Measurements from ENCODE around the gene ZNF701.
"Not testable (repeated sequence)": the region's sequence is repeated elsewhere in the genome, so short reads cannot be mapped to it uniquely, and the experiment has no call there.

ZNF701 gene

DNA sequence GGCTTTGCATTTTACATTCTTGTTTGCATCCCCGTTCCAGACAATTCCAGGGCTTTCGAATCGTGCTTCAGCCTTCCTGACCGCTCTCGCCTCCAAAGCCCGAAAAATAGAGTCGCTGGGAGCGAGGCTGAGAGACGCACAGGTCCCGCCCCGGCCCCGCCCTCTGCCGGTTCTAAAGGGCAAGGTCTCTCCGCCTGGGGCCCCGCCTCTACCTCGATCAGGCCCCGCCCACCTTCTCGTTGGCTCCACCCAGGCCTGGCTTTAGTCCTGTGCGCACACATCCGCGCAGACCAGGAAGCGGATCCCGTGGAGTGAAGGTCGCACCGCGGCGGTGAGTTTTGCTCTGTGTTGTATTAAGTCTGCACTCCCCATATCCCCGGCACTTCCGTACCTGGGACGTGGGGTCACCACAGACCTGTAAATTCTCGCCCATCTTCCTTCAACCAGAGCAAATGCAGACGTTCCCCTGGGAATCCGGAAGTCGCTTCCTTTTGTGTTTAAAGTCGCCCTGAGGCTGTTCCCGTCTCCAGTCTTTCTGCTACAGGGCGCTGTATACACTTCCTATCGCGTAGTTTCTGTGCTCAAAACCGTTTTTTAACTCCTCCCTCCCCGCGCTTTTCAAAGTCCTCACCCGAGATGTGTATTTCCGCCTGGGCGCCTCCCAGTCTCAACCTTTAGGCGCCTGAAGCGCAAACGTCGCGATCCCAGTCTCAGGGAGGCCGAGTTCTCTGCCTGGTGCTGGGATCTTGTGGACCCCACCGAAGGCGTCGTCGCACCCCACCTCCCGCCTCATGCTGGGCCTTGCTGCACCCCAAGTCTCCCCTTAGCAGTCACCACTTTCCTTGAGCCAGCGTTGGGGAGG is at the start of gene ZNF701:
ZNF701 (plus strand) TSS at position 288 of the 862 bp plus-strand sequence. CDS start 3,861 bp downstream, outside the sequence.
- DNase-seq, result peak; percentile 94 to 96

DNA sequence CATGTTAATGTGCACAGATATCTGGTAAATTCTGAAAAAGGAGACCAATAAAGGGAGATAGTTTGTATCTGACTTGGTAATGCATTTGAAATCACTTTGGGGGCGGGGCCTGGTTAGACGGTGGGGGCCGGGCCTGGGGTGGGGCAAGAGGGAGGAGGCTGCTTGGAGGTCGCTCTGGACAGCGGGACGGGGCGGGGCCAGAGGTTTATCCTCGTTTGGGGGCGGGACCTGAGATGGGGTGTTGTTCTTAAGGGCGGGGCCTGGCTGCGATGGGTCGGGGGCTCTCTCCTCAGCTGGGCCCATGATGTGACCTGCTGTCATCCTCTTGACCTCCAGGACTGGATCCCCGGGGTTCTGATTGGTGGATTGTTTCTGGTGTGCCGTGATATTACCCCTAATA is 47.5 kb upstream of the ZNF701 start:
- no peak for DNase-seq

DNA sequence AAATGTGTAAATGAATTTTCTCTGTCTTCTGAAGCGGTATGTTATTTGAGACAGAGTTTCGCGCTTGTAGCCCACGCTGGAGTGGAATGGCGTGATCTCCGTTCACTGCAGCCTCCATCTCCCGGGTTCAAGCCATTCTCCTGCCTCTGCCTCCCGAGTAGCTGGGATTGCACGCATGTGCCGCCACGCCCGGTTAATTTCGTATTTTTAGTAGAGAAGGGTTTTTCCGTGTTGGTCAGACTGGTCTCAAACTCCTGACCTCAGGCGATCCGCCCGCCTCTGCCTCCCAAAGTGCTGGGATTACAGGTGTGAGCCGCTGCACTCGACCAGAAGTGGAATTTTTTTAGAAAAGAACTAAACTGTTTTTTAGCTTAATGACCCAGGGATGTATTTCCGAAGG is 46.0 kb upstream of the ZNF701 start:
- no peak for DNase-seq

DNA sequence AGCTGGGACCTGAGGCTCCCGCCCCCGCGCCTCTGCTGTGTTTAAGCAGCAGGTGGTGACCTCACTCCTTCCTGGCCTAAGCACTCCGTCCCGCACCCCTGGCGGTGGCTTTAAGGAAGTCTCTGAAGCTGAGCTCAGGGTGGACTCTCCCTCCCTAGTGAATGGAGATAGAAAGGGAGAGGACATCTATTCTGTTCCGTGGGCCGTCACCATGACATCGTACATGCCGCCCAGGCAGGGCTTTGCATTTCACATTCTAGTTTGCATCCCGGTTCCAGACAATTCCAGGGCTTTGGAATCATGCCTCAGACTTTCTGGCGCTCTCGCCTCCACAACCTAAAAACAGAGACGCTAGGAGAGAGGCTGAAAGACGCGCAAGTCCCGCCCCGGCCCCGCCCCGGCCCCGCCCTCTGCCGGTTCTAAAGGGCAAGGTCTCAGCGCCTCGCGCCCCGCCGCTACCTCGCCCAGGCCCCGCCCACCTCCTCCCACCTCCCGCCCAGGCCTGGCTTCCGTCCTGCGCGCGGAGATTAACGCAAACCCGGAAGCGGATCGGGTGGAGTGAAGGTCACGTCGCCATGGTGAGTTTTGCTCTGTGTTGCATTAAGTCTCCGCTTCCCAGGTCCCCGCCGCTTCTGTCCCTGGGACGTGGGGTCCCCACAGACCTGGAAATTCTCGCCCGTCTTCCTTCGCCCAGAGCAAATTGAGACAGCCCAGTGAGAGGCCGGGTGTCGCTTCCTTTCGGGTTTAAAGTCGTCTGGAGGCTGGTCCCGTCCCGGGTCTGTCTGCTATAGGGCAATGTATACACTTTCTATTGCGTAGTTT is 42.7 kb upstream of the ZNF701 start, which contains the start of gene ZNF808:
ZNF808 (plus strand) TSS at position 535 of the 822 bp plus-strand sequence. CDS start 15,617 bp downstream, outside the sequence.
- DNase-seq, result peak; percentile 96 to 97

DNA sequence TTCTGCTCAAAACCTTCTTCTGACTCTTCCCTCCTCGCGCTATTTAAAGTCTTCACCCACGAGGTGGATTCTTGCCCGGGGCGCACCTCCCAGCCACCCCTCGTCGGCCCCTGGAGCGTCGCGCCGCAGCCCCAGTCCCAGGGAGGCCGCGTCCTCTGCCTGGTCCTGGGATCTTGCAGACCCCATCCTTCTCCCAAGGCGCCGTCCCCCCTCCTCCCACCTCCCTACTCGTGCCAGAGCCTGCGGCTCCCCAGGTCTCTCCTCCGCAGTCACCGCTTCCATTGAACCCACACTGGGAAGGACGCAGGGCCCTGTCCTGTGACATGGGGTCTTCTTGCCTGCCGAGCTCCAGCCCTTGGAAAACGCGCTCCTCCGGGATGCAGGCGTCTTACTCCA is 42.1 kb upstream of the ZNF701 start:
- peak in 1 of 2 donors; percentile 9 for DNase-seq

DNA sequence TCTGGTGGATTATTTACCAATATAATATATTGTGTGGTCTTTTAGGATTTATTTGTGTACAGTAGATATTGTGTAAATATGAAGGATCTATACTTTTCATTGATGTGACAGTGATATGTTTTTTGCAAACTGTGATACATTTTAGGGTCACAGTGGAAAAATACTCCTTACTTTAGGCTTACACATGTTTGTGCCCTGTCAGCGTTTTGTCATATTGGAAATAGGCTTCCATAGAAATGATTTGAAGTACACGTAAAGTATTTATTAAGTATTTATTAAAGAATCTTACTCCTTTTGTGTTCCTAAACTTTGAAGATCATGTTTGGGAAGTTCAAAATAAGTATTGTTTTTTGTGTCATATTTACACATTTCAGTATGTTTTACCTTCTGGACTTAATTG is 37.6 kb upstream of the ZNF701 start:
- DNase-seq, result no peak

DNA sequence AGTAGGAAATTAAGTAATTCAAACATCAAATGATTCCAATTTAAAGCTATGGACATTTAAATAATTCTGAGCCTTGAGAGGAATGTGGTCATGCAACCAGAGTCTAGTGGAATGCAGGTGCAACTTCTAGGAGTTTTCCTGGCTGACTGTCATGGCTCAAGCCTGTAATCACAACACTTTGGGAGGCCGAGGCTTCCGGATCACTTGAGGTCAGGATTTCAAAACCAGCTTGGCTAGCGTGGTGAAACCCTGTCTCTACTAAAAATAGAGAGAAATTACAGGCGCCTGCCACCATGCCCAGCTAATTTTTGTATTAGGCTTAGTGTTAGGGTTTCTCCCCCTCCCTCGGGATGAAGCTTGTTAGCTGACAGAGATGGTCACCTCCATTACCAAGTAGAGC is 36.2 kb upstream of the ZNF701 start:
- no peak for DNase-seq

DNA sequence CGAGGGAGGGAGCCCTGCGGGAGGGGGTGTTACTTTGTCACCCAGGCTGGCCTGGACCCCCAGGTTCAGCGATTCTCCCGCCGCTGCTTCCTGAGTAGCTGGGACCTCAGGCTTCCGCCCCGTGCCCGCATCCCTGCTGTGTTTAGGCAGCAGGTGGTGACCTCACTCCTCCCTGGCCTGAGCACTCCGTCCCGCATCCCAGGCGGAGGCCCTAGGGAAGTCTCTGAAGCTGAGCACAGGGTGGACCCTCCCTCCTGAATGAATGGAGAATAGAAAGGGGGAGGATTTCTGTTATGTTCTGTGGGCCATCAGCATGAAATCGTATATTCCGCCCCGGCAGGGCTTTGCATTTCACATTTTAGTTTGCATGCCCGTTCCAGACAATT is 34.7 kb upstream of the ZNF701 start:
- DNase-seq, result not testable (repeated sequence)

DNA sequence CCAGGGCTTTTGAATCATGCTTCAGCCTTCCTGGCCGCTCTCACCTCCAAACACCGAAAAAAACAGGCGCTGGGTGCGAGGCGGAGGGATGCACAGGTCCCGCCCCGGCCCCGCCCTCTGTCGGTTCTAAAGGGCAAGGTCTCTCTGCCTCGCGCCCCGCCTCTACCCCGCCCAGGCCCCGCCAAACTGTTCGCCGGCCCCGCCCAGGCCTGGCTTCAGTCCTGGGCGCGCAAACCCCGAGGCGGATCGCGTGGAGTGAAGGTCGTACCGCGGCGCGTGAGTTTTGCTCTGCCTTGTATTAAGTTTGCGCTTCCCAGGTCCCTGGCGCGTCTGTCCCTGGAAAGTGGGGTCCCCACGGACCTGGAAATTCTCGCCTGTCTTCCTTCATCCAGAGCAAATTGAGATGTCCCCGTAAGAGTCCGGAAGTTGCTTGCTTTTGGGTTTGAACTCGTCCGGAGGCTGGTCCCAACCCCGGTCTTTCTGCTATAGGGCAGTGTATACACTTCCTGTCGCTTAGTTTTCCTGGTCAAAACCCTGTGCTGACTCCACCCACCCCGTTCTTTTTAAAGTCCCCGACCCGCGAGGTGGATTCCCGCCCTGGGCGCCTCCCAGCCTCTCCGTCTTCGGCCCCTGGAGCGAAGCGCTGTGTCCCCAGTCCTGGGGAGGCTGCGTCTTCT is 34.2 kb upstream of the ZNF701 start:
- DNase-seq, result peak; percentile 86 to 91

DNA sequence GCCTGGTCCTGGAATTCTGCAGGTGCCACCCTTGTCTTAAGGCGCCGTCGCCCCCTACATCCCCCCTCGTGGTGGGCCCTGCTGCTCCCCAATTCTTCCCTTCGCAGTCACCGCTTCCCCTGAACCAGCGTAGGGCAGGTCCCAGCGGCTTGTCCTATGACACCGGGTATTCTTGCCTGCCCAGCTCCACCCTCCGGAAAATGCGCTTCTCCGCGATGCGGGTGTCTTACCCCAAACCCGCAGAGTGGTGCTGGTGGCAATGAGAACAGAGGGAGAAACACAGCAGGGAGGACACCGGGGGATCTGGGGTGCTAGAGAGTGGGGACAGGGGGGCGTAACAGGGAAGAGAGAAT is 33.7 kb upstream of the ZNF701 start:
- DNase-seq, result peak; percentile 51 to 55

DNA sequence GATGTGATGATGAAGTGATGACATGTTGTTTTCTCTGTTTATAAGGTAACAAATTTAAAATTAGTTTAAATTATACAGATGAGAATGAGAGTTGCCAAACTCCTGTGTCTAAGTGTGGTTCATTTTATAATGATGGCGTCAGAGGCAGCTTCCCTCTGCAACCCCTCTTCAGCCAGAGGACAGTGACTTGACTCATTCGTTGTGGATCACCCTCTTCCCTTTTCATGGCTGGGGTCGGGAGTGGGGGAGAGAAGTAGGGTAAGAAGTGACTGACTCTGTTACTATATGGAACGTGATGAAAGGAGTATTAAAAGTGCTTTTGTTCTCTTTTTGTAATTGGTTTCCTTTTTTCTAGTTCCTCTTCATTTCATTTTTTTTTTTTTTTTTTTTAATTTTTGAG is 31.3 kb upstream of the ZNF701 start:
- peak in 1 of 2 donors; percentile 2 for DNase-seq

DNA sequence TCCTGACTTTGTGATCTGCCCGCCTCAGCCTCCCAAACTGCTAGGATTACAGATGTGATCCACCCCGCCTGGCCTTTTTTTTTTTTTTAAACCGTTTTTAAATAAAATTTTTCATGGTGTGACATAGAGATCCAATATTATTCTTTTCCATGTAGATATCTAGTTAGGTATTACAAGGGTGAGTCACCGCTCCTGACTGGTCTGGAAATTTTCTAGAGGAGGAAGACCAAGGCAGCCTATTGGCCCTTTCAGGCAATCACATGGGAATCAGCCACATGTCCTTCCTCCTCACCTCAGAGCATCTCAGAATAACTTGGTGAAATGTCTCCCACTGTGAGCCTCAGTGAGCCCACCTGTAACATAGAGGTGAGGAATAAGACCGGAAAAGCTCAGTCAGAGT is 28.9 kb upstream of the ZNF701 start:
- not testable (repeated sequence) for DNase-seq

DNA sequence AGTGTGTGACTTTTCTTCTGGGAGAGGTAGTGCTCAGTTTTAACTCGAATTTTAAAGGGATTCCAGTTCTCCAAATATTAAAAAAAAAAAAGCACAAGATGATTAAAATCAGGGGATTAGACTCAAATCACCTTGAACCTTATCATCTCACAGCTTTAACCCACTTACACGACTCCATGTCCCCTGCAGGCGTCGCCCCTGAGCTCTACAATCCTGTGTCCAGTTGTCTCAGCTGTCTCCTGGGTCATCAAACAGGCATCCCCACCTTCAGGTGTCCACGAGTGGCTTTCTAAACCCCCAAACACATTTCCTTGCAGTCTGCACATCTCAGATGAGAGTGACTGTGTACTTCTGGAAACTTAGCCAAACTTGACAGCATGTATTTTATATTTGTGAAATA is 28.5 kb upstream of the ZNF701 start:
- DNase-seq, result no peak

DNA sequence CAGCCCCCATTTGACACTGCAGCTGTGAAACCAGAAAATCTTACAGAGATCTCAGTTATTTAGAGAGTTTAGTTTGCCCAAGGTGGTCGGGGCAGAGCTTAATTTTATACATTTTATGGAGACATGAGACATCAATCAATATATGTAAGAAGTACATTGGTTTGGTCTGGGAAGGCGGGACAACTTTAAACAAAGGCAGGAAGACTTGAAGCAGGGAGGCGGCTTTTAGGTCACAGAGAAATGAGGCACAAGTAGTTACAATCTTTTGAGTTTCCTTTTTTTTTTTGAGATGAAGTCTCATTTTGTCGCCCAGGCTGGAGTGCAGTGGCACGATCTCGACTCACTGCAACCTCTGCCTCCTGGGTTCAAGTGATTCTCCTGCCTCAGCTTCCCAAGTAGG is 27.5 kb upstream of the ZNF701 start:
- DNase-seq, result not testable (repeated sequence)

DNA sequence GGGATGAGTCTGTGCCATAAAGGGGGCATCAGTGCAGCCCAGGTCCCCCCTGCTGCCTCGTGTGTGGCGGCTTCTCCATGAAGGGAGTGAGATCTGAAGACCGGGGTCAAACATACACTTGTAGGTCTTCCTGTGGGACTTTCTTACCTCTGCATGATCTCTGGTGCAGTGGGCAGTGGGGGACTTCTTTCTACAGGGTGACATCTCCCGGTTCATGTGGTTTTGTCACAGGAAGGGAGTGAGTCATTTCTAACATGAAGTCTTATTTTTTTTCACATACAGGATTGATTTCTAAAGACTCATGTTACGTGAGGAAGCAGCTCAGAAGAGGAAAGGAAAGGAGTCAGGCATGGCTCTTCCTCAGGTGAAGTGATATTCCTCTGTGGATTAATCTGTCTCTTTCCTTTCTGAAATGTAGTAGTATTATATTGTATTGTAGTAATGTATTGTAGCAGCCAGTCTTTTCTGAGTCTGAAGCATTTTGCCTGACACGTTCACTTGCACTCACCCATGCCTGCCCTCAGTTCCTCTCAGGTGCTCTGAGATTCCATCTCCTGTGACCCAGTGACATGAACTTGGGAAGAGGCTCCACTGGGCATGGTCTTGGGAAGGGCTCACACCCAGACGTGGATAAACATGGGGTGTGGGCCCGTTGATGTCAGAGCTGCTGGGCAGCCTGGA is 27.0 kb upstream of the ZNF701 start:
- DNase-seq, result peak; percentile 20 to 58

DNA sequence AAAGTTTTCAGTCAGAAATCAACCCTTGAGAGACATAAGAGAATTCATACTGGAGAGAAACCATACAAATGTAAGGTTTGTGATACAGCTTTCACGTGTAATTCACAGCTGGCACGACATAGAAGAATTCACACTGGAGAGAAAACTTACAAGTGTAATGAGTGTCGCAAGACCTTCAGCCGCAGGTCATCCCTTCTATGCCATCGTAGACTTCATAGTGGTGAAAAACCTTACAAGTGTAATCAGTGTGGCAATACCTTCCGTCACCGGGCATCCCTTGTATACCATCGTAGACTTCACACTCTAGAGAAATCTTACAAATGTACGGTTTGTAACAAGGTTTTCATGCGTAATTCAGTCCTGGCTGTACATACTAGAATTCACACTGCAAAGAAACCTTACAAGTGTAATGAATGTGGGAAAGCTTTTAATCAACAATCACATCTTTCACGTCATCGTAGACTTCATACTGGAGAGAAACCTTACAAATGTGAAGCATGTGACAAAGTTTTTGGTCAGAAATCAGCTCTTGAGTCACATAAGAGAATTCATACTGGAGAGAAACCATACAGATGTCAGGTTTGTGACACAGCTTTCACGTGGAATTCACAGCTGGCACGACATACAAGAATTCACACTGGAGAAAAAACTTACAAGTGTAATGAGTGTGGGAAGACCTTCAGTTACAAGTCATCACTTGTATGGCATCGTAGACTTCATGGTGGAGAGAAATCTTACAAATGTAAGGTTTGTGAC is 15.7 kb upstream of the ZNF701 start:
- DNase-seq, result no peak

DNA sequence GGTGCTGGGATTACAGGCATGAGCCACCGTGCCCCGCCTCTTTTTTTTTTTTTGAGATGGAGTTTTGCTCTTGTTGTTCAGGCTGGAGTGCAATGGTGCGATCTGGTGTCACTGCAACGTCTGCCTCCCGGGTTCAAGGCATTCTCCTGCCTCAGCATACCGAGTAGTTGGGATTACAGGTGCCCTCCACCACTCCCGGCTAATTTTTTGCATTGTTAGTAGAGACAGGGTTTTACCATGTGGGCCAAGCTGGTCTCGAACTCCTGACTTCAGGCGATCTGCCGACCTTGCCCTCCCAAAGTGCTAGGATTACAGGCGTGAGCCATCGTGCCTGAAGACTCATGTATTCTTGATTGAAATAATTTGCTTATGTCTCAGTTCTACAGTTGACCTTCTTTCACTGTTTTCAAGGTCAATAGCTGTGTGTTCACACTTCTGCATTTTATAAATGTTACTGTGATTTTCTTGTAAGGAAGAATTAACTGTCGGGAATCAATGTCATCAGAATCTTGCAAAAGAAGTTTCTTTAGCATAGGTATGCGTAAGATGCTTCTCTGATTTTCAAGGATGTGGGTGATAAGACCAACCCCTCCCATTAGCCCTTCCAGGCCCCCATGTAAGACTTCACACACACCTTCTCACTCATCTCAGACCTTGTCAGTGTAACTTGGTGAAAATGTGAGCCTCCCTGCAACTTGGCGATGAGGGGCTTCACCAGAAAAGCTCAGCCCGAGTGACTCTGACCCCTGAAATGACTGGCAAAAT is 12.7 kb upstream of the ZNF701 start:
- no peak for DNase-seq

DNA sequence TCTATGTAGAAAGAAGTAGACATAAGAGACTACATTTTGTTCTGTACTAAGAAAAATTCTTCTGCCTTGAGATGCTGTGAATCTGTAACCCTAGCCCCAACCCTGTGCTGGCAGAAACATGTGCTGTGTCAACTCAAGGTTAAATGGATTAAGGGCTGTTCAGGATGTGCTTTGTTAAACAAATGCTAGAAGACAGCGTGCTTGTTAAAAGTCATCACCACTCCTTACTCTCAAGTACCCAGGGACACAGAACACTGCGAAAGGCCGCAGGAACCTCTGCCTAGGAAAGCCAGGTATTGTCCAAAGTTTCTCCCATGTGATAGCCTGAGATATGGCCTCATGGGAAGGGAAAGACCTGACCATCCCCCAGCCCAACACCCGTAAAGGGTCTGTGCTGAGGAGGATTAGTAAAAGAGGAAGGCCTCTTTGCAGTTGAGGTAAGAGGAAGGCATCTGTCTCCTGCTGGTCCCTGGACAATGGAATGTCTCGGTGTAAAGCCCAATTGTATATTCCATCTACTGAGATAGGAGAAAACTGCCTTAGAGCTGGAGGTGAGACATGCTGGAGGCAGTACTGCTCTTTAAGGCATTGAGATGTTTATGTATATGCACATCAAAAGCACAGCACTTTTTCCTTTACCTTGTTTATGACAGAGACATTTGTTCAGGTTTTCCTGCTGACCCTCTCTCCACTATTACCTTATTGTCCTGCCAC is 11.2 kb upstream of the ZNF701 start:
- not testable (repeated sequence) for DNase-seq

DNA sequence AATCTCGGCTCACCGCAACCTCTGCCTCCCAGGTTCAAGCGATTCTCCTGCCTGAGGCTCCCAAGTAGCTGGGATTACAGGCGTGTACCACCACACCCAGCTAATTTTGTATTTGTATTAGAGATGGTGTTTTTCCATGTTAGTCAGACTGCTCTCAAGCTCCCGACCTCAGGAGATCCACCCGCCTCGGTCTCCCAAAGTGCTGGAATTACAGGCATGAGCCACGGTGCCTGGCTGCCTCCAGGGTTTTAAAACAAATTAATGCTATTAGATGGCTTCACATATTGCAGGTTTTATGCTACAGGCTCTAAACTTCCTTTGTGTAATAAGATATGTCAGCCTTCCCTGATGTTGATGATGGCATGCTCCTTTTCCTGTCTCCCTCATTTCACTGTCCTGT is 8.5 kb upstream of the ZNF701 start:
- DNase-seq, result not testable (repeated sequence)

DNA sequence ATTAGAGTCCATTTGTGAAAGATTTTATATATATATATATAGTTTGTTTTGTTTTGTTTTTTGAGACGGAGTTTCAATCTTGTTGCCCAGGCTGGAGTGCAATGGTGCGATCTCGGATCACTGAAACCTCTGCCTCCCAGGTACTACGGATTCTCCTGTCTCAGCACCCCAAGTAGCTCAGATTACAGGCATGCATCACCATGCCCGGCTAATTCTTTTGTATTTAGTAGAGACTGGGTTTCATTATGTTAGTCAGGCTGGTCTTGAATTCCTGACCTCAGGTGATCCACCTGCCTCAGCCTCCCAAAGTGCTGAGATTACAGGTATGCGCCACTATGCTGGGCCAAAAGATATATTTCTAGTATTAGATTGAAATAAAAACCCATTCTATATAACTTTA is 4.0 kb upstream of the ZNF701 start:
- DNase-seq, result no peak
